ENCODE data around the gene DDX42.
"Not testable (repeated sequence)": the region's sequence is repeated elsewhere in the genome, so short reads cannot be mapped to it uniquely, and the experiment has no call there.

The DDX42 gene

DNA sequence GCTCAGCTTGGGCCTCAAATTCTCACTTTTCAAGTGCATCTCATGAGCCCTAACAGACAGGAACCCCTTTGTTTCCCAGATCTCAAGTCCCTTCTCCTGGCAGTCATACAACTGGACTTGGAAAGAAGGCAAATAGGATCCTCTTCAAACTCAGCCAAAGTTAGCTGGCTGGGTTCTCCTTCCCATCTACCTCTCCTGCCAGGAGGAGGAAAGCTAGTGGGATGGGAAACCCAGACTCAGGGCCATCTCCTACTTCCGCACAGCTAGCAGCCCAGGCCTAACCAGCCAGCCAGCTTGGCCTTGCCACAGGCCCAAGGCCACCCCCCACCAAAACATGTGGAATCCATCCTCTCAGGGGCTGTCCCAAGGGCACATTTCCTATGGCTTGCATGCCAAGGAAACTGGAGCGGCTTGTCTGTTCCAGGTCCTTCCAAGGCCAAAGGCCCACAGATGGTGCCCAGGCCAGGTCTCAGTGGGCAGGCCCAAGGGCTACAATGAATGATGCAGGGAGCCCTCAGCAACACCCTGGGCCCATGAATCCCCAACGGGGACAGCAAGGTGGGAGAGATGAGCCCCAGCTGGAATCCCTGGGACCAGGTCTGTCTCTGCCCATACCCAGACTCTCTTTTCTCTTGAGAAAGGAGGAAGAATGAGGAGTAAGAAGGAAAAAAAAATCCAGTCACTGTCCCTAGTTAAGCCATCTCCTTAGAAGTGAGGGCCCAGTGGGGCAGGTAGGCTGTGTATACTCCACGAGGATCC lies 66.8 kb downstream of the DDX42 start:
- DNase-seq (ENCODE audit: low read depth) = peak; percentile 91

DNA sequence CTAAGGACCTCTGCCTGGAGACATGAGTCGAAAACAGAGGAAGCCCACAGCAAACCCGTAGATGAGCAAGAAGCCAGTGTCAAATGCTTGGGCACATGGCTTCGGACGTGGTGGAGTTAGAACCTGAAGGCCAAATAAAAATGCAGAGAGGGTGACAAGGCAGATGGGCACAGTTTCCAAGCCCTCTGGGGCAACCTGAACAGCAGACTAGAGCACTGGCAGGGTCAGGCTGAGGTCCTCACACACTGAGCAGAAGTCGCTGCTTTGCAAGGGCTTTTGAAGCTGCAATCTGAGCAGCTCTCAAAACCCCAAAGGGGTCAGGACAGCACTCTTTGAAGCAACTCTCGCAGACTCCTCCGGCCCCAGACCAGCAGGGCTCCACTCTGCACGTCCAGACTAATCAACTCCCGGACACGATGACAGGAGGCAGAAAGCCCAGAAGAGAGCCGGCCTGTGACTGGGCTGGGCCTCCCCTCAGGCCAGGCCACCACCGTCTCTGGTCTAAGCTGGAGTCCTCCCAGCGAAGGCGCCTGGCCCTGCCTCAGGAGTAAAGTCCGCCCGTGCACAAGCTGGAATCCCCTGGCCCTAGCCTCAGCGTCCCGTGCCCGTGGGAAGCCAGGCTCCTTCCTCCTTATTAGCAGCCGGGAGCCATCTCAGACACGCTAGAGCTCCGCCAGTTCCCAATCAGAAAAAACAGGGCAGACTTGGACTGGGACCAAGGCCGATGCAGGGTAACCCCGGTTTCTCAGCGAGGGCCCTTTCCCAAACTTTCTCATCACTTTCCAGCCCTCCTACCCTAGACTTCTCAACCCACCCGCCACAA lies 67.6 kb downstream of the DDX42 start:
- DNase-seq (ENCODE audit: low read depth) = peak; percentile 68

DNA sequence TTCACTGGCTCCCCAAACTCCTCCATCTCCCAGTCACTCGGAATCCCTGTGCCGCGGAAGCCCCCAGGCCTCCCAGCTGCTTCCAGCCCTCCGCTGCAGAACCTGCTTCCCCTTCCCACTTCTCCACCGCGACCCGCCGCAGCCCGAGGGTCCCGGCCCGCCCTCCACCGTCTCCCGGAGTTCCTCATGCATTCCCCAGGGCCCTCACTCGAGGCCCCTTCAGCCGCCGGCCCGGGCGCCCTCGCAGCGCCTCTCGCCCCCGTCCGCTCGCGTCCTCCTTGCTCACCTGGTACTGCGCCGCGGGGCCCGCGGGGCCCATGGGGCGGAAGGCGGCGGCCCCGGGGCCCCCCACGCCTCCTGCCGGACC lies 68.2 kb downstream of the DDX42 start:
- DNase-seq (ENCODE audit: low read depth) = no peak

DNA sequence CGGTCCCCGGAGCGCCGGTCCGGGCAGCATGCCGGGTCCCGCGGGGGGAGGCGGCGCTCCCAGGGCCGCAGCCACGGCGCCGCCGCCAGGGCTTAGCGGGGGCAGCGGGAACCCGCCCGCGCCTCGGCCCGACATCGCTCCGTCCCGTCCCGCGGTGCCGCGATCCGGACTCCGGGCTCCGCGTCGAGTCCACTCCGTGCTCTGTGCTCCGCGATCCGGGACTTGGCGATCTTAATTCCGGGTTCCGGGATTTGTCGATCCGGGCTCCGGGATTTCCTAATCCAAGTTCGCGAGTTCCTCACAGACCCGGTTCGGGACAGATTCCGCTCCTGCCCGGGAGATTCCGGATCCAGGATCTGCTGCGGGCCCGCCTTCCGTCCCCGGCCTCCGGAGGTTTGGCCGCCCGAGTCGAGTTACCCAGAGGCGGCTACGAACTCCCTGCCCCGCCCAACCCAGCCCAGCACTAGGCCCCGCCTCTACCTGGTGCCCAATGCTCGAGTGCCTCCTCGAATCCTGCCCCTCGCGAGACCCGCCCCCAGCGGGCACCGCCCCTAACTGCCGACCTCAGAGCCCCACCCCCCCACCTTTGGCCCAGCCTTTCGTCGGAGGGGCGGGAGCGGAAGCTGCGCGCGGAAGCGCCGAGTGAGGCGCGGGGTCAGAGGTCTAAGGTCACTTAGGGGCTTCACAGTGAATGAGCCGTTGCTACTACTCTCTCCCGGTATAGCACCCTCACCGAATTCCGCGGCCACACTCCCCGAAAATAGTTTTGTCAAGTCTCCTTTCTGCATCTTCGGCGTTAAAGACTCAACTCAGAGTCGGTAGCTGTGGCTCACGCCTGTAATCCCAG lies 68.8 kb downstream of the DDX42 start, which contains the start of gene SMARCD2:
SMARCD2 (minus strand) TSS at position 146 of the 847 bp plus-strand sequence; CDS start at position 135, 11 bp downstream.
- peak; percentile 100 for DNase-seq (ENCODE audit: low read depth)

DNA sequence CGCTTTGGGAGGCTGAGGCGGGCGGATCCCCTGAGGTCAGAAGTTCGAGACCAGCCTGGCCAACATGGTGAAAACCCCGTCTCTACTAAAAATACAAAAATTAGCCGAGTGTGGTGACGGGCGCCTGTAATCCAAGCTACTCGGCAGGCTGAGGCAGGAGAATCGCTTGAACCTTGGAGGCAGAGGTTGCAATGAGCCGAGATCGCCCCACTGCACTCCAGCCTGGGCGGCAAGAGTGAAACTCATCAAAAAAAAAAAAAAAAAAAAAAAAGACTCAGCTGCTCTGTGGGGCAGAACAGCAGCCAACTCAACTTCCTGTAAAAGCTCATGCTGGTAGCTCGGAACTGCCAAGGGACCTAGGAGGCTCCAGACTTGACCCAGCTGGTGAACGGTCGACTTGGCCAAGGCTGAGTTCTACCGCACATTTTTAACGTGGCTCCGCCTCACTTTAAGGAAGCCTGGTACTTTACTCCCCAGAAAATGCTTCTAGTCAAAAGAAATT lies 69.5 kb downstream of the DDX42 start:
- DNase-seq (ENCODE audit: low read depth) = peak; percentile 75

DNA sequence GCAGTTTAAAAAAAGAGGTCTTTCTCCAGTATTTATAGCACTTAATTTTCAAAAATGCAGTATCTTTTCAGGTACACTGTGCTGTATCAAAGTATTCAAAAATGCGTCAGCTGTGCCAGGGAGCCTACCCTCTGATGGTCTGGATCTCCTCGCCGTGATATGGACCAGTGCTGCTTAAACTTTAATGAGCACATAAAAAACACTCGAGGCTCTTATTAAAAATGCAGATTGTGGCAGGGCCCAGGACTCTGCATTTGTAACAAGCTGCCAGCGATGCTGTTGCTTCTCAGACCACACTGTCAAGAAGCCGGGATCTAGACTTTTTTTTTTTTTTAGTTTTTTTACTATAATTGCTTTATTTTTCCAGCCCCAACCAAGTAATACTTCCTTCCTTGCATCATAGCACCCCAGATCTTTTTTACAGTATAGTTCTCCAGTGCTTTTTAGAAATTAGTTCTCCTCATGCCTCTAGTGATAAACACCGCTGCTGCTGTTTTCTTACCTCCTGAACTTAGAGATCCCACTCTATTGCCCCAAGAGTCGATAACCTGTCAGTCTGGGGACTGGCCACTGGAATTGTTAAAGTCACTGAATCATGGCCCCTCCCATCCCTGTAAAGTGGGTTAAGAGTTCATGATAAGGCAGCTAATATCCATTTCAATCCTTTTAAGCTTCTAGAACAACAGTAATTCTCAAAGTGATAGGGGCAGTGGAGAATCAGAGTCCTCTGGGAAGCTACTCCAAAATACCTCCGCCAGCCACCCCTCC lies 70.1 kb downstream of the DDX42 start:
- DNase-seq (ENCODE audit: low read depth) = no peak

DNA sequence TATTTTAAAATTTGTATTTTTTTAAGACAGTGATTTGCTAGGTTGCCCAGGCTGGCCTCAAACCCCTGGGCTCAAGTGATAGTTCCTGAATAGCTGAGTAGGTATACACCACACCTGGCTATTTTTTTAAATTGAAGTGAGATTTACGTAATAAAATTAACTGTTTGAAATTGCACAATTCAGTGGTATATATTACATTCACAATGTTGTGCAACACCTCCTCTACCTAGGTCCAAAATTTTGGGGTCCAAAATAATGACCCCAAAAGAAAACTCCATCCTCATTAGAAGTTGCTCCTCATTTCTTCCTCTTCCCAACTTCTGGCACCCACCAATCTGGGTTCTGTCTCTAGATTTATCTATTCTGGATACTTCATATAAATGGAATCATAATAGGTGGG lies 71.5 kb downstream of the DDX42 start:
- DNase-seq (ENCODE audit: low read depth) = no peak

DNA sequence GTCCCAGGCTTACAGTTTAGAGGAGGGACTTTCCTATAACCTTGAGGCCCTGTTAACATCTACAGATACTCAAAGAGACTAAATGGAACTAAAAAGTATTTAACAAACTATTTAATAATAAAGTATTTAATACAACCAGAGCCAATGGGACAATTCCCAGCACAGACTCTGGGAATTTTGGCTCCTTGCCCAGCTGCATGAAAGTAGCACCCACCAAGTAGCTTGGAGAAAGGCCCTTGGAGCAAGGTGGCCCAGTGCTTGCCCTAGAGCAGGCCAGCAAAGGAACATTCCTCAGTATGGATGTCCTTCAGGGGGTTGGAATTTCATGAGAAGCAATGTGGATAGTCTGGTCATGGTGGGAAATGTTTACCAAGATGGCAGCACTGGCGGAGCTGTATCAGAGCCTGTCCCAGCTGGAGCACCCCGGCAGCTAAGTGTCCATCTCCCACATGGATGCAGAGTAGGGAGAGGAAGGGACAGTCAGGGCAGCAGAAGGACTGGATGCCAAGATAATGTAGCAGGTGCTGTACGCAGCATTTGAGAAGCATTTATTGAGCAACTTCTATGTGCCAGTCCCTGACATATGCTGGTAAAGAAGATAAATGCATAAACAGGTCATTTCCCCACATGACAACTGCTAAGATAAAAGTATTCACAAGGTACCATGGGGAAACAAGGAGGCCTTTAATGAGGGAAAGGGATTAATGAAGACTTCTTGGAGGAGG lies 73.7 kb downstream of the DDX42 start:
- DNase-seq (ENCODE audit: low read depth) = no peak

DNA sequence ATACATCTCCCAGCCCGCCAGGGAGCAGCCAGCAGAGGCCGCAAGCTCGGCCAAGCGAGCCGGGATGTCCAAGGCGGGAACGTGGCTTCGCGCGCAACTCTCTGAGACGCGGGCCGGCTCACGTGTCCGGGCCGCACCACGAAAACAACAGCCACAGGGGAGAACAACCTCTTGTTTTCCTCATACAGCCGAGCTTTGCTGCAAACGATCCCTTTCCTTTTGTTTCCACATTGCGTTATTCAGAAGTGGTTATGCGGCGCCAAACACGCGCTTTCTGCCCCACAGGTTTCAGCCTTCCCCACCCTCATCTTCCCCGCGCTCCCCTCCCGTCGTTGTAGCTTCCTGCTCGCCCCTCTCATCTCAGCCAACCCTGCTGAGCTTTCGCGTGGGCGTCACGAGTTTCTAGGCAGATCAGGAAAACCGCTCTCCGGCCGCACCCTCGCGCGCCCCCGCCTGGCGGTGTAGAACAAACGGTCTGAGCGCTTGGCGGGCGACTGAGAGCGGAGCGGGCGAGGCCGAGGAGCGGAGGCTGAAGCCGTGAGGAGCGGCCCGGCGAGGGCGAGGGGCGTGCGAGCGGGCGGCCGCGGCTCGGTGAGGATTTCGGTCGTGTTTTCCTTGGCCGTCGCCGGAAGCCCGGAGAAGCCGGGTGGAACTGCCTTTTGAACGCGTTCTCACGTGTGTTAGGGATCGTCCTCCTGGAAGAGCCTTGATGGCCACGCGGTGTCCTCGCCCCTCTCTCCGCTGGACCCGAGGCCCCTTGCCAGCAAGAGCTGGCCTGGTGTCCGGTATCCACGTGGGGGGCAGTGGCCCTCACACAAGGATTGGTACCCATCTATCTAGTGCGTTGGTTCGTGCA lies 75.1 kb downstream of the DDX42 start:
- peak; percentile 84 for DNase-seq (ENCODE audit: low read depth)

DNA sequence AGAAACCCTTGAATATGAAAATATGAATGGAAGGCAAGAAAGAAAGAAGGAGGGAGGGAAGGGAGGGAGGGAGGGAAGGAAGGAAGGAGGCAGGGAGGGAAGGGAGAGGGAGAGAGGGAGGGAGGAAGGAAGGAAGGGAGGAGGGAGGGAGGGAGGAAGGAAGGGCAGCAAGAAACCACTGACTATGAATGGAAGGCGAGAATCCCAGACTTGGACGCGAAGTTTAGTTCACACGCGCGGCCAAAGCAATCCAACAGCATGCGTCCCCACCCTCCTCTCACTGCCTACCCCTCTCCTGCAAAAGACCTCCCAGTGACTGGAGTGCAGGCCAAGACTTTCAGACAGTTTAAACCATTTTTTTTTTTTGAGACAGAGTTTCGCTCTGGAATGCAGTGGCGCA lies 76.4 kb downstream of the DDX42 start:
- DNase-seq (ENCODE audit: low read depth) = no peak

DNA sequence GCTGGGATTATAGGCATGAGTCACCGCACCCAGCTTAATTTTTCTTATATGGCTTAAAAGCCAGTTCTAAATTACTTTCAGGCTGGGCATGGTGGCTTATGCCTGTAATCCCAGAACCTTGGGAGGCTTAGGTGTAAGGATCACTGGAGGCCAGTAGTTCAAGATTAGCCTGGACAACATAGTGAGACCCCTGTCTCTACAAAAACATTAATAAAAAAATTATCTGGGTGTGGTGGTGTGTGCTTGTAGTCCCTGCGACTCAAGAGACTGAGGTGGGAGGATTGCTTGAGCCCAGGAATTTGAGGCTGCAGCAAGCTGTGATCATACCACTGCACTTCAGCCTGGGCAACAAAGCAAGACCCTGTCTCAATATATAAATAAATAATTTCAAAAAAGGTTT lies 79.3 kb downstream of the DDX42 start:
- DNase-seq (ENCODE audit: low read depth) = no peak

DNA sequence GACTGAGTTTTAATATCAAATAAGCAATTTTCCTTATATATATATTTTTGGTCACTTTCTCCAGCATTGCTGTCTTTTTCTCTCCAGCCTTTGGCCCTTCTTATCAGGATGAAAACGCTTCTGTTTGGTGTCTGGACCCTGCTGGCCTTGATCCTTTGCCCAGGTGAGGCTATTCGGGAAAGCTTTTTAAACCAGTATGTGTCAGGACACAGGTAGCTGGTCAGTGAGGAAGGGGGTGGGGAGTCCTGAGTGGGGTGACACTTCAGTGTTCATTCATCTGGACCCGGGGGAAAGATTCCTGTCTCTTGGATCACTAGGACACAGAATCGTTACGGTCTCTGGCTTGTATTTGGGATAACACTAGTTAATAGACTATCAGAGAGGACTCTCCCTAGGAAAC lies 80.7 kb downstream of the DDX42 start:
- no peak for DNase-seq (ENCODE audit: low read depth)

DNA sequence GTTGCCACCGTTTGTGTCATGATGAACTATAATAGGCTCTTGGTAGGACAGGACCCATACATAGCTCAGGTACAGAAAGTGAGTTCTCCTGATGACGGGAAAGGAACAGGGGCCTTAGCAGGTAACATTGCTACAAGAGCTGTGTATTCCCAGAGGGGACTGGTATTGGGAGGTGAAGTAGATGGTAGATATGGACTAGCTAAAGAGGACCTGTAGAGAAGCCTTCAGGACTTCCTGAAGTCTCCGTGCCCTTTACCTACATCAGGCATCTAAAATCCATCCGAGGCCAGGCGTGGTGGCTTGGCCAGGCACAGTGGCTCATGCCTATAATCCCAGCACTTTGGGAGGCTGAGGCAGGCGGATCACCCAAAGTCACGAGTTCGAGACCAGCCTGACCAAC lies 81.2 kb downstream of the DDX42 start:
- DNase-seq (ENCODE audit: low read depth) = no peak

DNA sequence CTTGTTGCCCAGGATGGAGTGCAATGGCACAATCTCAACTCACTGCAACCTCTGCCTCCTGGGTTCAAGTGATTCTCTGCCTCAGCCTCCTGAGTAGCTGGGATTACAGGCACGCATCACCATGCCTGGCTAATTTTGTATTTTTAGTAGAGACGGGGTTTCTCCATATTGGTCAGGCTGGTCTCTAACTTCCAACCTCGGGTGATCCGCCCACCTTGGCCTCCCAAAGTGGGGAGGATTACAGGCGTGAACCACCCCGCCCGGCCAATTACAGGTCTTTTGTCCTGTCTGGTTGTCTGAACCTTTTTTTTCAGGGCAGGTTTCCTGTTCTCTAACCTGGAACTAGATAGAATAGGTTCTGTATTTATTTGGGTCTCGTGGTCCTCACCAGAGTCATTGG lies 82.5 kb downstream of the DDX42 start:
- not testable (repeated sequence) for DNase-seq (ENCODE audit: low read depth)

DNA sequence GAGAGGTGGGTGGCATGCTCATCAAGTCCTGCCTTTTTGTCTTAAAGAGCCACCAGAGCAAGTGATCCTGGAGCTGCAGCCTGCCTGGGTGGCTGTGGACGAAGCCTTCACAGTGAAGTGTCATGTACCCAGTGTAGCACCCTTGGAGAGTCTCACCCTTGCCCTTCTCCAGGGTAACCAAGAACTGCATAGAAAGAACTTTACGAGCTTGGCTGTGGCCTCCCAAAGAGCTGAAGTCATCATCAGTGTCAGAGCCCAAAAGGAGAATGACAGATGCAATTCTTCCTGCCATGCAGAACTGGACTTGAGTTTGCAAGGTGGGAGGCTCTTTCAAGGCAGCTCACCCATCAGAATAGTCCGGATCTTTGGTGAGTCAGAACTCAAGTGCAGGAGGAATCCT lies 85.3 kb downstream of the DDX42 start:
- DNase-seq (ENCODE audit: low read depth) = no peak

DNA sequence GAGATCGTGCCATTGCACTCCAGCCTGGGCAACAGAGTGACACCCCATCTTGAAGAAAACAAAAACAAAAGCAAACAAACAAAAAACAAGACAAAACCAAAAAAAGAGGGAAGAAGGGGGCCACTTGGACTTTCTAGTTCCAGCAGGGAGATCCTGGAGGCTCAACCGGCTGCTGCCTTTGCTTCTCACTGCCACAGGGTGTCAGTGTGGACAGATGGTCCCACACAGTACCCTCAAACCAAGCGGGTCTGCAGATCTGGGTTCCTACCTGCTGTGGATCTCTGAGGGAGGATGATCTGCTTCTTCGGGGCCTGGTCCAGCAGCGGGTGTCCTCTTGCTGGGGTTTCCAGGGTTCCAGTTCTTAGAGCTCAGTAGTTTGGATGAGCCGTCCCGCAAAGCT lies 92.7 kb downstream of the DDX42 start:
- not testable (repeated sequence) for DNase-seq (ENCODE audit: low read depth)
